IPS-18c (cell line): ENCODE data around the gene TP73.

Experiments used
- H3K4me3 ChIP-seq: 2 replicates; pipeline ENCODE4 v1.7.0; 2013; ENCODE audit warnings: low read depth, mild to moderate bottlenecking, low read length, moderate library complexity; ENCODE audit not compliant: insufficient read depth
- H3K9me3 ChIP-seq: one replicate; pipeline ENCODE4 v1.6.1; 2013; ENCODE audit warnings: mild to moderate bottlenecking, low read length, moderate library complexity; ENCODE audit not compliant: control insufficient read depth, insufficient read depth

TP73 gene

DNA sequence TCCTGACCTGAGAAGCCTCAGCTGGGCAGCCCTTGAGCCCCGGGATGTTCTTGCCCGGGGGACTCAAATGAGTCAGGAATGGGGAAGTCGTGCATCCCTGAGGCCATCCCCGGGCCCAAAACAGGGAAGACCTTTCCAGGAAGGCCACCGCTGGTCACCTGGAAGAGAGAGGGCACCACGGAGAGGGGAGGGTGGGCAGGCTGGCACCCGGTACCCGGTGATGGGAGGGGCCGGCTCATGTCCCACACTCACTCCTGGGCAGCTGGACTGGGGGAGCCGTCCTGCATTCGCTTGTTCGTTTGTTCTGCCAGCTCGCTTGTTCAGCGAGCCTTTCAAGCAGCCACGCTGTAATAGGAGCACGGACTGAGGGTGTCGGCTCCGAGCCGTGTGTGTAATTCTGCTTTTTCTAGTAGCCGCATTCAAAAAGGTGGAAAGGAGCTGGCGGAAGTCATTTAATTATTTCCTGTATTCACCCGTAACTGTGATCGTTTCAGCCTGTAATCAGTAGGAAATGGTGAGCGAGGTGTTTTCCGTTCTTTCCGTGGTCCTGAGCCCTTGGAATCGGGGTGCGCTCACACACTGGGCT, 51.6 kb downstream of the TP73 start:
- no peak overlapping the region for H3K4me3 ChIP-seq
- no peaks in the 10 kb centered on the region for H3K9me3 ChIP-seq

DNA sequence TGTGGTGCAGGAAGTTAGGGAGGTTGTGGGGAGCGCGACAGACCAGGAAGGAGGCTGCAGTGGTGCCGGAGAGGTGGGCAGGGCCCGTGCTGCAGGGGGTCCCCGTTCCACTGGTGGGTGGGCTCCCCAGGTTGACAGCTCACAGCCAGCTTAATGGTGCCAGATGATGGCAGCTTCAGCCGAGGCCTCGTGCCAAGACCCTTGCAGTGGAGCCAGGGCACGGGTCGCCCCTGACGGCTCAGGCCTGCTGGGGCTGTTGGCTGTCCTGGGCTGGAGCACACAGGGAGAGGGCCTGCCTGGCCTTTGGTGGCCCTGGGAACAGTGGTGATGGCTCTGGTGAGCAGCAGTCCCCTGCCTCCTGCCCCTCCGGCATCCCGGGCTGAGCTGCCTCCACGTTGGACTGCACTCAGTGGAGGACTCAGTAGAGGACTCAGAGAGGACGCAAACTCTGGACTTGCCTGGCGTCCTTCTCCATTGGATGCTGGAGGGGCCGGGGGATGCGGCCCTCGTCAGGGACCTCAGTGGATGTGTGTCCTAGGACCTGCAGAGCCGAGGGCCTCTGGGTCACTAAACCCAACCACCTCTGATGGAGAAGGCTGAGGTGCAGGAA, 53.1 kb downstream of the TP73 start:
- H3K9me3 ChIP-seq: no peaks in the 10 kb centered on the region

DNA sequence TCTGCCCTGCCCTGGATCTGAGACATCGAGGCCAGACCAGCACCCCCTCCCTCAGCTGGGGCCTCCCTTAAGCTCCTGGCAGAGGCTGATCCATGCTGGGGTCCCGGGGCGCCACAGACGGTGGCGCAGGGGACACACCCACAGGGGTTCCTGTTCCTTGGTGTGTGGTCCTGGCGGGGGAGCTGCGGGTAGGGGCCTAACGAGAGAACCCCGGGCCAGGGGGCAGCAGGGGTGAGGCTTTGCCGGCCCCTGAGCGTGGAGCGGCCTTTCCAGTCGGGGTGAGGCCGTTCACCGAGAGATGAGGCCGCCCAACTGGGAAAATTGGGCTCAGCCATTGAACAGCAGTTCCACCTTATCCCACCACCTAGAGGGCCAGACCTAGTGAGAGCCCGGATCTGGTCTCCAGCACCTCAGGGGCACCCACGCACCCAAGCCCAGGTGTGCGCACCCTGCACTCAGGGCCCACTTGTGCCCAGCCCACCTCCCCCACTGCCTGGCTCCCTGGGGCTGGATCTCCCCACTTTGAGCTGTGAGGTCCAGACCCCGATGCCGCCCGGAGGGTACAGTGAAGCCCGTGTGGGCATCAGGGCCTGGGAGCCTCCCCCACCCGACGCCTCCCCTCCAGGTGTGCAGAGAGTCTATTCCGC, 54.5 kb downstream of the TP73 start:
- Histone ChIP-seq H3K9me3 (no peaks in the 10 kb centered on the region), H3K4me3 (no peak overlapping the region)

More for the DNA sequence above, 53.1 kb downstream of the TP73 start:
- no peak overlapping the region for H3K4me3 ChIP-seq

DNA sequence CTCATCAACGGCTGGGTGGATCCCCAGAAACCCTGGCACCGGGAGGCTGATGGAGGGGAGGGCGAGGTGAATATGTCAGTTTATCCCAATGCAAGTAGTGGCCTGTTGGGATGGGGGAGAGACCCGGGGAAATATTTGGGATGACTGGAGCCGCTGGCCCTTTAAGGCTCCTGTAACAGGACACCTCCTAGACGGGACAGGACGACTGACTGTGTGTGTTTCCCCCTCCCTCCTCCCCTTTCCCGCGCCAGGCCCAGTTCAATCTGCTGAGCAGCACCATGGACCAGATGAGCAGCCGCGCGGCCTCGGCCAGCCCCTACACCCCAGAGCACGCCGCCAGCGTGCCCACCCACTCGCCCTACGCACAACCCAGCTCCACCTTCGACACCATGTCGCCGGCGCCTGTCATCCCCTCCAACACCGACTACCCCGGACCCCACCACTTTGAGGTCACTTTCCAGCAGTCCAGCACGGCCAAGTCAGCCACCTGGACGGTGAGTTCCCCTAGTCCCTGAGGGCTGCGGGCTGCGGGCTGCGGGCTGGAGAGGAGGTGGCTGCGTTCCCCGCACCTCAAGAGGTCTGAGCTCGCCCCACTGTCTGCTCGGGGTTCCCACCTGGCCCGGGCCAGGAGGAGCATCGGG, 55.1 kb downstream of the TP73 start:
- Histone ChIP-seq H3K4me3 (peak overlapping the region; percentile 28; the same call in 1 of the 2 replicates), H3K9me3 (no peaks in the 10 kb centered on the region)

DNA sequence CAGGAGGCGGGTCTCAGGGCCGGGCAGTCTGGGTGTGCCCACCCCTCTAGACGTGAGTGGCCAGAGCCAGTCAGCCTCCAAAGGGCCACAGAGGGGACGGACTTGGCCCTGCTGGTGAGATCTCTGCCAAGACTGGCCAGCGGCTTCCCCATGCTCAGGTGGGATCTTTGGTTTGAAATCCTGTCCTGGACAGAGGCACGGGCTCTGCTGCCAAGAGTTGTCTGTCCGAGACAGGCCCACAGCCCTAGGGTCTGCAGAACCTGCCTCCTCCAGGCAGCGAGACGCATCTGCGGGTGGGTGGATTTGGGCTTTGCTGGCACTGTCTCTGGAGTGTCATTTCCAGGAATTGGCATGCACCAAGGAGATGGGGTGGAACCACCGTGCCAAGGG, 55.6 kb downstream of the TP73 start:
- no peak overlapping the region for H3K4me3 ChIP-seq
- no peaks in the 10 kb centered on the region for H3K9me3 ChIP-seq

DNA sequence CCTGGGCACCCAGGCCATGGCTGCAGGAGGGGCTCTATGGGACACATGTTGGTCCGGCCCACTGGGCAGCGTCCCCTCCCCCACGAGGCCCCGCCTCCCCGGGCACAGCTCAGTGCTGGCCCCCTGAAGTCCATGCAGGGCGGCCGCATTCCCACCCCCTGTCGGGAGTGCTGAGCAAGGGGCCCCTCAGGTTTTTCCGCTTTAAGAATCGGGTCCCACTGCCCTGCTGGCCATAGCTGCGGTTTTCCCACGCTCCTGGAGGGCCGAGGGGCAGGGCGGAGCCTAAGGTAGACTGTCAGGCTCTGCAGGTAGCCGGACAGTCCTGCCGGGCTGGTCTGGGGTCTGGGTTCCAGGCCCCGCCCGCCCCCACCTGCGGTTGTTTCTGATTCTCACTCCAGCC, 56.5 kb downstream of the TP73 start:
- Histone ChIP-seq H3K4me3 (no peak overlapping the region), H3K9me3 (no peaks in the 10 kb centered on the region)

DNA sequence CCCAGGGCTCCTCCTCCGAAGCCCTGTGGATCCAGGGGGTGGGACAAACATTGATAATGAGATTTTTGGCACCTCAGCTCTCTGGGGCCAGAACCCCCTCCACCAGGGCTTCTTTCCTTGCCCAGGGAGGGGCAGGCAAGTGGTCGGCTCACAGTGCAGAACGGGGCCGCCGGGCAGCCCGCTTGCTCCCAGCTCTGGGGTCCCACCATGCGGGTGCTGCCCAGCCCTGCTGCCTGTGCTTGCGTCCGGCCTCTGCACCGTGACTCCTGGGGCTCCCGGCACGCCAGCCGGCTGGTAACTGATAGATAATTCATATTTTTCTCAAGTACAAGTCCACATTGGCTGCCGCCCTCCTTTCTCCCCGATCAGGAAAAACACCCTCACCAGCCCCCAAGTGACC, 57.9 kb downstream of the TP73 start:
- no peak overlapping the region for H3K4me3 ChIP-seq
- no peaks in the 10 kb centered on the region for H3K9me3 ChIP-seq

DNA sequence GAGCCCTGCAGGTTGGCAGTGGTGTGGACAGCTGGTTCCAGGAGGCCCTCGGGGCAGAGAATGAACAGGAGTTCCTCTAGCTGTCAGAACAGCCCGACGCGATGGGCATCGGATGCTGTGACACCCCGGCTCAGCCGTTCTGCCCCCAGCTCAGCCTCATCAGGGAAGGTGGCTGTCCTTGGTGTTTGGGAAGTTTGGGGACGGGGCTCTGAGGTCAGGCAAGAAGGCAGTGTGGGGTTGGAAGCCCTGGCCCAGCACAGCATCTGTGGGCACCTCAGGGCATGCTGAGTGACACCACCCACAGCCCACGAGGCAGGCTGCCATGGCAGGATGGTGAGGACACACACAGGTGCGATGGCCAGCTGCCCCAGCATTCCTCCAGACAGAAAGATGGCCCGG, 59.1 kb downstream of the TP73 start:
- no peak overlapping the region for H3K4me3 ChIP-seq
- H3K9me3 ChIP-seq: no peaks in the 10 kb centered on the region

DNA sequence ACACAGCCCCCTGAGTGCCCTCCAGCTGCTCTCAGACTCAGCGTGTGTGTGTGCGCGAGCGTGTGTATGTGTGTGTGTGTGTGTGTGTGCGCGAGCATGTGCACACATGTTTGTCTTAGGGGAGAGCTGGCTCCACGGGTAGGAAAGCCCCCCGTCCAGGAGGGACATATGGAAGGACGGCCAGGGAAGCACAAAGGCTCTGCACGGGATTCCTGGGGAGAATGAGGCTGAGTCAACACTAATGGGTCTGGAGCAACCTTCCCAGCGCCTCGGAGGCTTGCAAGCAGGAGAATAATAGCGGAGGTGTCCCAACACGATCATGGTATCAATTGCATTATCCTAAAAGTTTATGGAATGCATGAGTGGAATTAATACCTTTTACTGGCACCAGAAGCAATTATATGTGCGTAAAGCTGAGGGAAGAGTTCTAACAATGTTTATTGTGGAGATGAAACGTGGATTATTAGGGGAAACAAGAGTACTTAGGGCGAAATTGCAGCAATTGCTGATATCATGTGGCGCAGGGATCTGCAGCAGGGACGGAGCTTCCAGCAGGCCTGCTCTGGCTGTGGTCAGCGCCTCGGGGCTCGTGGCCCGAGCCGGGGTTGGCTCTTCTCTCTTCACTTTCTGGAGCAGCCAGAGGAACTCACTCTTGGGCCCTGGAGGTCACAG, 59.6 kb downstream of the TP73 start:
- Histone ChIP-seq H3K4me3 (no peak overlapping the region), H3K9me3 (no peaks in the 10 kb centered on the region)

DNA sequence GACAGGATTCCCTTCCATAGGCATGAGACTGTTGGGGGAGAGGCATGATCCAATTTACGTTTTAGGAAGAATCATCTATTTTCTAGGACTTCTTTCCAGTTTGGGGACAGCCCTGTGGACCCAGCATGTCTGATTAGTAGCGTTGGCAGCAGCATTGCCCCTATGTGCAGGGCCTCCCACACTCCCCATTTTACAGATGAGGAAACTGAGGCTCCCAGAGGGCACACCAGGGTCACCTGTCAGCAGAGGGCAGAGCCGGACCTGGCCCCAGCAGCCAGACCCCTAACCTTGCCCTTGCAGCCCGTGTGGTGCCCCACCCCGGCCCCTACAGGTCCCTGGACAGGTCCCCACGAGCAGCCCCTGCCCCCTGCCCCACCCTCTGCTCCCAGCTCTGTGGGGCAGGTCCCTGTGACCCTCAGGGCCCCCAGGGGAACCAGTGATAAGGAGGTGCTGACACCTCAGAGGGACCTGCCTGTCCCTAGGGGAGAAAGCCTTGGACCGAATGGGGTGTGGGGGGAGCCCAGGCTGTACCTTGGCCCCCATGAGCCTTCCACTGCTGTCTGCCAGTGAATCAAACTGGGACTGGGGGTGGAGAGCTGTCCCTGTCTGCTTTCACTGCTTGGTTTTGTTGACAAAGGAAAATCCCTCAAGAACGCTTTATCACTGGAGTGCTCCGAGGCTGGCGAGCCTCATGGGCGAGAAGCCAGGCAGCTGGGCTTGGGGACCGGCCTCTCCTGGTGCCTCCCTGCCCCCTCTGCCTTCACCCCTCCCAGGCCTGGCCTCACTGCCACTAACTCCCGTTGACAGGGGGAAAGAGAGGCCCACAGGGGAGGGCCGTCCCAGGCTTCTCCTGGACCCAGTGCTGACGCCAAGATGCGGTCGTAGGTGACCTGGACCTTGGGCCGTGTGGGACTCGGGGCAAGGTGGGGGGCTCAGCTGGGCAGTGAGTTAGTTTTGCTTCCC, 60.5 kb downstream of the TP73 start:
- H3K9me3 ChIP-seq: no peaks in the 10 kb centered on the region
- no peak overlapping the region for H3K4me3 ChIP-seq

DNA sequence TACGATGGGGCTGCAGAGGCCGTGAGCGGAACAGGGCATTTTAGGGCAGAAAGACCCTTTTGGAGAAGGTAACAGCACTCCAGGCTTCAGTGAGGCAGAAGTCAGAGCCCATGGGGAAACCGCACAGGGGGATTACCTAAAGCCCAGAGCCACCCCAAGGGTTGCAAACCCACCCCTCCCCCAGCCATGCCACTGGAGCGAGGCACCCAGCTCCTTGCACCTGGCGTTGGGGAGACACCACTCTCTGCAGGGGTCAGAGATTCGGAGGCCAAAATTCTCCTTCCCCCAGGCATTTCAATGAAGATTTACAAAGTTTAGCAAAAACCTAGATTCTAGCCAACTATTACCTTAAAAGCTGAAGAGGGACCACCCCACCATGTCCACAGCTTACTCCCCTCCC, 61.5 kb downstream of the TP73 start:
- Histone ChIP-seq H3K4me3 (no peak overlapping the region), H3K9me3 (no peaks in the 10 kb centered on the region)

DNA sequence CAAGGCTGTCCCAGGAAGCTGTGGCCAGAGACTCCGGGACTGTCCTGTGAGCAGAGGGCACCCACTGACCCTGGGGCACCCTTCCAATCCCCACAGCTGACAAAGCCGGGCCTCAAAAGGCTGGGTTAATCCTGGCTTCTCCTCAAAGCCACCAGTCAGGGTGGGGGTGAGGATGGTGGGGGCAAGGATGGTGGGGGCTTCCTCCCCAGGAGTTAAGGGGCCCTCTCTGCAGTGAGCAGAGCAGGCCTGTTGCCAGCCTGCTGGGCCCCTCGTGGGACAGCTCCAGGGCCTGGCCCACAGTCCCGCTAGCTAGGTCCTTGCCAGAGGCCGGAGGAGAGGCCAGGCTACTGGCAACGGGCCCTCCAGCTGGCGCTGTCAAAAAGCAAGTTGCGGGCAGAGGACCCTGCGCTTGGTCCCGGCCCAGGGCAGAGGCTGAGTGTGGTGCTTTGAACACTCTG, 62.0 kb downstream of the TP73 start:
- H3K4me3 ChIP-seq: no peak overlapping the region
- no peaks in the 10 kb centered on the region for H3K9me3 ChIP-seq

DNA sequence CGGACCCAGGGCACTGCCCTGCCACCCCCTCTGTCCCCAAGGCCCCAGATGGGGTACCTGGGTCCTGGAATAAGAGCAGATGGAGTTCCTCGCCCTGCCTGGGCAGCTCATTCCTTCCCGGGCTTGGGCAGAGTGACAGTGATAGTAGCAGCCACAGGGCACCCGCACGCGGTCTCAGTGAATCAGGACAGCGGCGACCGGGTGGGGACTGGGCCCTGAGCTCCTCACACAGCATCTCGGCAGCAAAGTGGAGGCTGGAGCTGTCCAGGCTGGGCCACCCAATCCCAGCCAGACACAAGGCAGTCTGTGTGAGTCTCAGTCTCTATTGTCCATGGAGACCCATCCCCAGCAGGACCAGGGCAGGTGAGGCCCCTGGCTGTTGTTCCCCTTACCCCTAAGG, 62.5 kb downstream of the TP73 start:
- H3K4me3 ChIP-seq: no peak overlapping the region

DNA sequence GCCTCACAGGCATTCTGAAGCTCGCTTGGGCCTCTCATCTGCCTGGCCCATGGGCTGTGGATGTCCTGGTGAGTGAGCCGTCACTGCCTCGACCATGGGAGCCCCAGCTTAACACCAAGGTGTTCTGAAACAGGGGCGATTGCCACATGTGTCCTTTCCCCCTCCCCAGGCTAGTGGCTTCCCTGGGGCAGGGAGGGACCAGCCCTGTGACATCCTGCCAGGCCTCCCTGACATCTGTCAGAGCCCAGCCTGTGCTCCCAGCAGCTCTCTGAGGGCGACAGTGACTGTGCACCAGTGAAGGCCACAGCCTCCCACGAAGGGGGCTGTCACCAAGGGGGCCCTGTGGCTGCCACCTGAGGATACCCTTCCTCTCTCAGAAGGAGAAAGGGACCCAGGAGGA, 64.0 kb downstream of the TP73 start:
- Histone ChIP-seq H3K9me3 (no peaks in the 10 kb centered on the region), H3K4me3 (no peak overlapping the region)

More for the DNA sequence above, 62.5 kb downstream of the TP73 start:
- H3K9me3 ChIP-seq: no peaks in the 10 kb centered on the region

DNA sequence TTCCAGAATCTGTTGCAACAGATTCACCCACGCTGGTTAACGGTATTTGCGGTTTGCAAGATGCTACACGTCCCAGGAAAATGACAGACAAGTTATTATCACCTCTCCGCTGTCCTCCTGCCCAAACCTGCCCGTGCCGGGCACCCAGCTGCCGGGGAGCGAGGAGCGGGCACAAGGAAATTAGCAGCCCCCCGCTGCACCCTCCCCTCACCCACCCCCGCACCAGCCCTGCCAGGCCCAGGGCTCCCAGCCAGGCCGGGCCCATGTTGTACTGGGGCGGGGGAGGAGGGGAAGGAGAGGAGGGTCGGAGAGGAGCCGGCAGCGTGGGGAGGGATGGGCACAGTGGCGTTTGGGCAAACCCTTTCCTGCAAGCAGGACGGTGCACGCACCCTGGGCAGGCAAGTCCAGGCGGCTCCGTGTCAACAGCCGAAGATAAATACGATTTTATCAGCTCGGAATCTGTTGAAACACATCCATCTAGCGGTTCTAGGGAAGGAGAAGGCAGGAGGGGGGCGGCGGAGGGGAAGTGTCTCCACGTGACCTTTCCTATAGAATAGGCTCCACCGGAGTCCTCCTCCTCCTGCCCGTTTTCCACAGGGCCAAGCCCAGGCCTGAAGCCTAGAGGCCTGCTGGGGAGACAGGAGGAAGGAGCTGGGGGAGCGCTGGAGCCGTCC, 64.9 kb downstream of the TP73 start:
- Histone ChIP-seq H3K9me3 (no peaks in the 10 kb centered on the region), H3K4me3 (no peak overlapping the region)
